Measurements from ENCODE around the gene UBFD1. TPM values are rescaled to one million over a fixed set of nuclear protein-coding genes. Genes with fewer than 3 reads are reported as not detected.

UBFD1 gene
- total RNA-seq, 1 donor = 32.6 TPM

DNA sequence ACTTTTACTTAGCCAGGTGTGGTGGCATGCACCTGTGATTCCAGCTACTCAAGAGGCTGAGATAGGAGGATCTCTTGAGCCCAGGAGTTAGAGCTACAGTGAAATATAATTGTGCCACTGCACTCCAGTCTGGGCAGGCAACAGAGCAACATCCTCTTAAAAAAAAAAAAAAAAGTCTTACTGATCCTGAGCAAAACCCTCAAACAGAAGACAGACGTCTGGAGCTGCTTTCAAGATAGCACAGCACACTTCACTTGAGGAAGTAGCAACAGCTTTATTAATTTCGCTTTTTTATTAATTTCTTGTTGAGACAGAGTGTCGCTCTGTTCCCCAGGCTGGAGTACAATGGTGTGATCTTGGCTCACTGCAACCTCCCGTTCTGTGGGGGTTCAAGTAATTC lies 37.0 kb upstream of the UBFD1 start:
- Histone ChIP-seq H3K27me3 (ENCODE audit: insufficient read depth, low read length) (no peaks in the 10 kb centered on the region), H3K4me3 (ENCODE audit: low read length) (no peak overlapping the region), H3K9me3 (ENCODE audit: low read depth, low read length) (no peaks in the 10 kb centered on the region), H3K4me1 (ENCODE audit: insufficient read depth, low read length) (peaks cover 65% of the 10 kb centered on the region)

DNA sequence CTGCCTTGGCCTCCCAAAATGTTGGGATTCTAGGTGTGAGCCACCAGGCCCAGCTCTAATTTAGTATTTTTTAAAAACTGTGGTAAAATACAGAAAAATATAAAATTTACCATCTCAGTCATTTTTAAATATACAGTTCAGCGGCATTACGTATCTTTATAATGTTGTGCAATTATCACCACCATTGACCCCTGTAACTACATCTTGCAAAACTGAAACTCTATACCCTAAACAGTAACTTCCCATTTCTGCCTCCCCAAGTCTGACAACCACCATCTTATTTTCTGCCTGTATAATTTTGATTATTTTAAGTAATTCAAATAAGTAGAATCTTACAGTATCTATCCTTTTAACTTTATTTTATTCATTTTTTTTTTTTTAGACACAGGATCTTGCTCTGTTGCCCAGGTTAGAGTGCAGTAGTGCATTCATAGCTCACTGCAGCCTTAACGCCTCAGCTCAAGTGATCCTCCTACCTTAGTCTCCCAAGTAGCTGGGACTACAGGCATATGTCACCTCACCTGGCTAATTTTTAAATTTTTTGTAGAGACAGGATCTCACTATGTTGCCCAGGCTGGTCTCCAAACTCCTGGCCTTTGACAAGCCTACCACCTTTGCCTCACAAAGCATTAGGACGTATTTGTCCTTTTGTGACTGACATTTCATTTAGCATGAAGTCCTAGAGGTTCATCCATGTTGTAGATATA lies 36.3 kb upstream of the UBFD1 start:
- Histone ChIP-seq H3K27me3 (ENCODE audit: insufficient read depth, low read length) (no peaks in the 10 kb centered on the region), H3K4me3 (ENCODE audit: low read length) (no peak overlapping the region), H3K9me3 (ENCODE audit: low read depth, low read length) (no peaks in the 10 kb centered on the region), H3K4me1 (ENCODE audit: insufficient read depth, low read length) (peaks cover 58% of the 10 kb centered on the region)

DNA sequence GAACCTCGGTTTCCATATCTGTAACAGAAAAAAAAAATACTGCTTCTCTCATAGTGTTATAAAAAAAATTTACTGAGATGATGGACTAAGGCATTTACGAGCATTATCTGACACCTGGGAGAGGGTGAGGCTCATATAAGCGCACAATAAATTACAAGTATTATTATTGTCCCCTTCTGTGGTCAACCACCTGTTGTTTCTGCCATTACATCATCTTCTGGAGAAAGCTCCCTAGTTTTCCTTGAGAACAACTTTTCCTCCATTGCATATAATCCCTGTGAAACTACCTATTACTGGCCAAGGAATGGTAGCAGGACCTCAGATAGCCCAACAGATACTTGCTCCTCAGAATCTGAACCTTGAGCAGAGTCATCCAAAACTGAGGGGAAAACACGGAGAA lies 35.6 kb upstream of the UBFD1 start:
- Histone ChIP-seq H3K4me3 (ENCODE audit: low read length) (no peak overlapping the region), H3K4me1 (ENCODE audit: insufficient read depth, low read length) (peaks cover 50% of the 10 kb centered on the region), H3K9me3 (ENCODE audit: low read depth, low read length) (no peaks in the 10 kb centered on the region), H3K27me3 (ENCODE audit: insufficient read depth, low read length) (no peaks in the 10 kb centered on the region)

DNA sequence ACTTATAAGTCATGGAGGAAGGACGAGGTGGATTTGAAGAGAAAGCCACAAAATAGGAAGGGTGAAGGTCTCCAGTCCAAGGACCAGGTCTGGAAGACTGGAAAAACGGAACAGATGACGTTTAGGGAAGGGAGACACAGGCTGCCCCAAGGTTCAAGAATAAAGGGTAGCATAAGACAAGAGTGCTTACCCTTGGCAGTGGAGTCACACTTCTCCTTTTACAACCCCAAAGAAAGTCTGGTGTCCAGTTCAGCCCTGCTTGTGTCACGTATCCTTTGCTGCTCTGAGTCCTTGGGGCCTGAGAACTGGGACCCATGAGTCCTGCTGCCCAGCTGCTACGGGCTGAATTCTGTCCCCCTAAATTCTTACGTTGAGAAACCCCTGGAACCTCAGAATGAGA lies 34.2 kb upstream of the UBFD1 start:
- H3K27me3 ChIP-seq (ENCODE audit: insufficient read depth, low read length) = no peaks in the 10 kb centered on the region
- H3K4me3 ChIP-seq (ENCODE audit: low read length) = no peak overlapping the region
- no peaks in the 10 kb centered on the region for H3K9me3 ChIP-seq (ENCODE audit: low read depth, low read length)
- peaks cover 44% of the 10 kb centered on the region for H3K4me1 ChIP-seq (ENCODE audit: insufficient read depth, low read length)

DNA sequence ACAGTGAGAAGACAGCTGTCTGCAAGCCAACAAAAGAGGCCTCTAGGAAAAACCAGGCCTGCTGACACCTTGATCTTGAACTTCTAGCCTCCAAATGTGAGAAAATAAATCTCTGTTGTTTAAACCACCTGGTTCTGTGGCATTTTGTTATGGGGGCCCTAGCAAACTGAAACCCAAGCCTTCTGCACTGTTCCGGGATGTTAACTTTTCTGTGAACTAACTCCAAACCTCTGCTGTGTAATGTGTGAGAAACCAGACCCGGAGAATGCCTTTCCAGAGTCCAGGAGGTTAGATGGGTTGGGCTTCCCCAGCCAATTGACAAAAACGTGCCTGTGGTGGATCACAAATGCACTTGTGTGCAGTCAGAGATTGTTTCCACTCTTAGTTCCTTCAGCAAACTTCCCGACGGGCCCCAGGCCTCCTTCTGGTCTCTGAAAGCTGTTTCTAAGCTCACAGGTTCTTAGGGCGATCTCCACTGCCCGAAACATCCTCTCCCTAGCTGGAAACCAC lies 33.6 kb upstream of the UBFD1 start:
- Histone ChIP-seq H3K9me3 (ENCODE audit: low read depth, low read length) (no peaks in the 10 kb centered on the region), H3K4me3 (ENCODE audit: low read length) (no peak overlapping the region), H3K27me3 (ENCODE audit: insufficient read depth, low read length) (no peaks in the 10 kb centered on the region), H3K4me1 (ENCODE audit: insufficient read depth, low read length) (peaks cover 44% of the 10 kb centered on the region)

DNA sequence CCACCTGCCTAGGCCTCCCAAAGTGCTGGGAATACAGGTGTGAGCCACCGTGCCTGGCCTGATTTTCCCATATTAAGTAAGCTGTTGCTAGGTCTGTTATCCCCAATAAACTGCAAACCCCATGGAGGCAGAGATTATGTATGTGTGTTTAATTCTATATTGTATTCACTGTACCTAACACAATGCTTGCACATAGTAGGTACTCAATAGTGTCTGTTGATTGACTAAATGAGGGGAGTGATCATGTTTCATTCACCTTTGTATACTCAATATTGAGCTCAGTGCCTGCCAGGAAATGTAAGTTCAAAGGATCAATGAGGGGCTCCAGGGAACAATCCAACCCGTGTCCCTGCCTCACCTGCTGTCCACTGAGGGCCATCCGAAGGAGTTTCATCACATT lies 32.6 kb upstream of the UBFD1 start:
- H3K9me3 ChIP-seq (ENCODE audit: low read depth, low read length) = no peaks in the 10 kb centered on the region
- no peaks in the 10 kb centered on the region for H3K27me3 ChIP-seq (ENCODE audit: insufficient read depth, low read length)
- peaks cover 44% of the 10 kb centered on the region for H3K4me1 ChIP-seq (ENCODE audit: insufficient read depth, low read length)
- no peak overlapping the region for H3K4me3 ChIP-seq (ENCODE audit: low read length)

DNA sequence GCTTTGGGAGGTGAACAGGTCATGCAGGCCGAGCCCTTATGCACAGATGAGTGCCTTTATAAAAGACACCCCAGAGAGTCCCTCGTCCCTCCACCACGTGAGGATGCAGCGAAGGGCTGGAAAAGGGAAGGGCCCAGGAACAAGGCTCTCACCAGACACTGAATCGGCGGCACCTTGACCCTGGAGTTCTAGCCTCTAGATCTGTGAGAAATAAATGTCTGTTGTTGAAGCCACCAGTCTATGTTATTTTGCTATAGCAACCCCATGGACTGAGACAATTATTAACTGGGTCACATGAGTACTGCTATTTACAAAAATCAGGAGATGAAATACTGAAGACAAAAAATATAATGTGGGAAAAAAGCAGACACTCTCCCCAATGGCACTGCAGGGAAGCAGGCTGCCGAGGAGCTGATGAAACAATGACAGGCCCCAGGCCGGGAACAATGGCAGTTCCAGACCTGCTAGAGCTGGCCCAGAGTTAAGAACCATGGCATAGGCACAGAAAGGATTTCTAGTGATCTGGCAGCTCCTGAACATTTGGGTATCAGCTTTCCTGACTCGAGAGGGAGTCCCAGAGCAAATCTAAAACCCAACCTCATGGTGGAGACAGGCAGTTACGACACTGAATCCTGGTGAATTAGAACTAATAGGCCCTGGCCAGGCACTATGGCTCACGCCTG lies 29.4 kb upstream of the UBFD1 start:
- no peak overlapping the region for H3K4me3 ChIP-seq (ENCODE audit: low read length)
- no peaks in the 10 kb centered on the region for H3K9me3 ChIP-seq (ENCODE audit: low read depth, low read length)
- H3K4me1 ChIP-seq (ENCODE audit: insufficient read depth, low read length) = peaks cover 22% of the 10 kb centered on the region
- H3K27me3 ChIP-seq (ENCODE audit: insufficient read depth, low read length) = no peaks in the 10 kb centered on the region

DNA sequence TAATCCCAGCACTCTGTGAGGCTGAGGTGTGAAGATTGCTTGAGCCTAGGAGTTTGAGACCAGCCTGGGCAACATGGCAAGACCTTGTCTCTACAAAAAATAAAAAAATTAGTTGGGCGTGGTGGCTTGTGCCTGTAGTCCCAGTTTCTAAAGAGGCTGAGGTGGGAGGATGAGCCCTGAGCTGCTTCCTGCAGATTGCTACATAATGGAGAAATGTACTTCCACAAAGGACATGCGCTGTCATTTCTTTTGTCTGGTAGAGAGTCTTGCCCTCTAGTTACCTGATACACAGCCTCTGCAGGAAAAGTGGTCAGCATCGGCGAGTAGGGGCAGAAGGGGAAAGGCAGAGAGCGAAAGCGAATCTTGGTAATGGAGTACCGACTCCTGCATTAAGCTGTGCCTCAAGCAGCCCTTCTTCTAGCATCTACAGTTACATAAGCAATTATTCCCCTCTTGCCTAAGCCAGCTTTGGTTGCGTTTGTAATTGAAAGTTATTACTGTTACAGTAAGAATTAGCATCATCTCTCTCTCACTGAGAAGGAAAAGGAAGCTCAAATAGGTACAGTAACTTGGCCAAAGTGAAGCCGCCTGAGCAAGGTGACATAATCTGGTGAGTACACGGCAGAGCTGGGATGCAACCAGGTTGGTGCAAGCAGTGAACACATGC lies 28.8 kb upstream of the UBFD1 start:
- H3K4me1 ChIP-seq (ENCODE audit: insufficient read depth, low read length) = peaks cover 22% of the 10 kb centered on the region
- no peaks in the 10 kb centered on the region for H3K27me3 ChIP-seq (ENCODE audit: insufficient read depth, low read length)
- H3K9me3 ChIP-seq (ENCODE audit: low read depth, low read length) = no peaks in the 10 kb centered on the region
- H3K4me3 ChIP-seq (ENCODE audit: low read length) = no peak overlapping the region

DNA sequence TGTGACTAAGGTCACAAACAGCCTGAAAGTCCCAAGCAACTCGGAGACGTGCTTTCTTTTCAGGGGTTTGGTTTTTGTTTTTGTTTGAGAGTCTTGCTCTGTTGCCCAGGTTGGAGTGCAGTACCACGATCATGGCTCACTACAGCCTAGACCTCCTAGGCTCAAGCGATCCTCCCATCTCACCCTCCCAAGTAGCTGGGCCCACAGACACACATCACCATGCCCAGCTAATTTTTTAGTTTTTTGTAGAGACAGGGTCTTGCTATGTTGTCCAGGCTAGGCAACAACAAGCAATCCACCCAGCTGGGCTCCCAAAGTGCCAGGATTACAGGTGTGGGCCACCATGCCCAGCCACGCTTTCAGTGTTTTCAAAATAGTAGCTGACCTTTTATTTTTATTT lies 27.5 kb upstream of the UBFD1 start:
- no peaks in the 10 kb centered on the region for H3K27me3 ChIP-seq (ENCODE audit: insufficient read depth, low read length)
- peaks cover 22% of the 10 kb centered on the region for H3K4me1 ChIP-seq (ENCODE audit: insufficient read depth, low read length)
- H3K9me3 ChIP-seq (ENCODE audit: low read depth, low read length) = no peaks in the 10 kb centered on the region
- no peak overlapping the region for H3K4me3 ChIP-seq (ENCODE audit: low read length)

DNA sequence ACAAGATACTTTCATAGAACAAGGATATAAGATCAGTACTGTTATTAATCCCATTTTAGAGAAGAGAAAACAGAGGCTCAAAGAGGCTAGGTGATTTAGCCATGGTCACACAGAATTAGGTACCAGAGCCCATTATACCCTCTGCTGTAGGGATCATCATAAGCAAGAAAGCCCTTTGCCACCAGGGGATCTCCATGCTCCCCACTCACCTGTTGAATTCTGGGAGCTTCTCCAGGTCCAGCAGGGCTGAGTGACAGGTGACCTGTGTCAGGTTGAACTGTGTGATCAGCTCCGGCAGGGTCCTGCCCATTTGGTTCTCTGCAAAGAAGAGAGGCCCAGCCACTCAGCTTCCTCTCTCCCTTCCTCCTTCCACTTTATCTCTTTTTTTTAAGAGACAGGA lies 25.1 kb upstream of the UBFD1 start:
- H3K4me3 ChIP-seq (ENCODE audit: low read length) = no peak overlapping the region
- no peaks in the 10 kb centered on the region for H3K9me3 ChIP-seq (ENCODE audit: low read depth, low read length)
- H3K4me1 ChIP-seq (ENCODE audit: insufficient read depth, low read length) = peaks cover 22% of the 10 kb centered on the region
- no peaks in the 10 kb centered on the region for H3K27me3 ChIP-seq (ENCODE audit: insufficient read depth, low read length)

DNA sequence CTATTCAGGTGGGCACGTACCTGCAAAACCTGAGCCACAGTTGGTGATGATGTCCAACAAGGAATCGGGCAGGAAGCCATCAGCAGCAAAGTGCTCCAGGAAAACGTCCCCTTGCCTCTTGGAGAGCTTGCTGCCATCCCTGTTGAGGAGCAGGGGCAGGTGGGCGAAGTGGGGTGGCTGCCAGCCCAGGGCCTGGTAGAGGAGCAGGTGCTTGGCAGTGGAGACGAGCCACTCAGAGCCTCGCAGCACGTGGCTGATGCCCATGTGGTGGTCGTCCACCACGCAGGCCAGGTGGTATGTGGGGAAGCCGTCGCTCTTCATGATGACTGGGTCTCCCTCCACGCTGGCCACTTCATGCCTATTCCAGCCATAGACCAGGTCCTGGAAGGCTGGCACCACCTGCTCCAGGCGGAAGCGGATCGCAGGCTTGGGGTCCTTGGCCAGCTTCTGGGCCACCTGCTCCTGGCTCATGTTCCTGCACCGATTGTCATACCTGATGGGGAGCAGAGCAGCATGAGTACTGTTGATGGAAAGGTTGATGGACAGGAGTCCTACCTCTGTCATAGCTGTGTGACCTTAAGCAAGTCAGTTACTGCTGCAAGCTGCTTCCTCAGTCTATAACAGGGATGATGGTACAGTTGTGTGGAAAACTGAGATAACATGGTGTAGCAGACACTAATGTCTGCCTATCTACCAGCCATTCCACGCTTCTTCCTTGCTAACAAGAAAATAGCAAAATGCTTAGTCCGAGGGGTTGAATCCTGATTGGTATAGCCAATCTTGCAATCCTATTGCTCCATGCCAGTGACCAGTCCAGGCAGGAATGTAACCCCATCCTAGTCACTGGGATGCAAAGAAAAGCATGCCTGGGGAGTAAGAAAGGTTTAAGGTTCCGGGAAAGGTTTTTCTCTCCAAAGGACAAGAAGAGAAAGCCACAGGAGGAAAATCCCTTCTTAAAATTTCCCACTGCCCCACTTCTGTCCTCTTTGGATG lies 22.4 kb upstream of the UBFD1 start:
- H3K4me3 ChIP-seq (ENCODE audit: low read length) = no peak overlapping the region
- no peaks in the 10 kb centered on the region for H3K9me3 ChIP-seq (ENCODE audit: low read depth, low read length)
- no peaks in the 10 kb centered on the region for H3K27me3 ChIP-seq (ENCODE audit: insufficient read depth, low read length)
- peaks cover 10% of the 10 kb centered on the region for H3K4me1 ChIP-seq (ENCODE audit: insufficient read depth, low read length)

DNA sequence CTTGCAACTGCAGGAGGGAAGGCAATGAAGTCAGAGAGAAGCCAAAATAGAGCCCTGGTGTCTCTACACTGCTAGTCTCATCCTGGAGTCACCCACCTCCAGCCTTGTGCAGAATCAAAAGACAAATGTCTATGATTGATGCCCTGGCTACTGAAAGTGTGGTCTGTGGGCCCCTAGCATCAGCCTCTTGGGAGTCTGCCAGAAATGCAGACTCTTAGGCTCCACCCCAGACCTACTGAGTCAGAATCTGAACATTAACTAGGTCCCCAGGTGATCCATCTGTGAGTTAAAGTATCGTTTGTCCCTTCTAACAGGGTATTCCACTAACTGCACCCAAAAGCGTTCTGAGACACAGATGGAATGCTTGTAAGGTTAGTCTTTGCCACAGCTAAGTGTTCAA lies 21.6 kb upstream of the UBFD1 start:
- Histone ChIP-seq H3K27me3 (ENCODE audit: insufficient read depth, low read length) (no peaks in the 10 kb centered on the region), H3K9me3 (ENCODE audit: low read depth, low read length) (no peaks in the 10 kb centered on the region), H3K4me1 (ENCODE audit: insufficient read depth, low read length) (peaks cover 10% of the 10 kb centered on the region), H3K4me3 (ENCODE audit: low read length) (no peak overlapping the region)

DNA sequence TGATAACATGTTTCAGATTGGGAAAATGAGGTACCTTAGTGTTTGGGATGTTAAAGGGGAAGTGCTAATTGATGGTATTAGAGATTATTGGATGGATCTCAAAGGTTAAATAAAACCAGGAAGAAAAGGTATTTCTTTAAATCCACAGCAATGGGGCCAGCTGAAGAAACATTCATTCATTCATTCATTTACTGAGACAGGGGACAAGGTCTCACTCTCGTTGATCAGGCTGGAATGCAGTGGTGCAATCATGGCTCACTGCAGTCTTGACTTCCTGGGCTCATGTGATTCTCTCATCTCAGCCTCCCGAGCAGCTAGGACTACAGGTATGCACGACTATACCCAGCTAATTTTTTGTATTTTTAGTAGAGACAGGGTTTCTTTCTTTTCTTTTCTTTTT lies 20.1 kb upstream of the UBFD1 start:
- H3K9me3 ChIP-seq (ENCODE audit: low read depth, low read length) = no peaks in the 10 kb centered on the region
- peaks cover 10% of the 10 kb centered on the region for H3K4me1 ChIP-seq (ENCODE audit: insufficient read depth, low read length)
- H3K4me3 ChIP-seq (ENCODE audit: low read length) = no peak overlapping the region
- H3K27me3 ChIP-seq (ENCODE audit: insufficient read depth, low read length) = no peaks in the 10 kb centered on the region

DNA sequence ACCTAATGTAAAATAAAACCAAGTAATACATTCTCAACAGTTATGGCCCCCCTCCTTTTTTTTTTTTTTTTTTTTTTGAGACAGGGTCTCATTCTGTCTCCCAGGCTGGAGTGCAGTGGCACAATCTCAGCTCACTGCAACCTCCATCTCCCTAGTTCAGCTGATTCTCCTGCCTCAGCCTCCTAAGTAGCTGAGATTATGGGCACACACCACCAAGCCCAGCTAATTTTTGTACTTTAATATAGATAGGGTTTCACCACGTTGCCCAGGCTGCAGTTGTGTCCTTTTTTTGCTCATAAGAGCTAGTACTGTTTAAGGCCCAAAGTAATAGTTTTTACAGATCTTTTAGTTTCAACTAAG lies 18.6 kb upstream of the UBFD1 start:
- H3K9me3 ChIP-seq (ENCODE audit: low read depth, low read length) = no peaks in the 10 kb centered on the region
- H3K27me3 ChIP-seq (ENCODE audit: insufficient read depth, low read length) = no peaks in the 10 kb centered on the region

More for the DNA sequence above, 18.6 kb upstream of the UBFD1 start:
- no peak overlapping the region for H3K4me3 ChIP-seq (ENCODE audit: low read length)
- peaks cover 10% of the 10 kb centered on the region for H3K4me1 ChIP-seq (ENCODE audit: insufficient read depth, low read length)

All from mononuclear cell (primary cell).